Epidermal melanocyte (primary cell): ENCODE measurements around the gene POLR2A.

Experiments used
- DNase-seq: peaks from one replicate; pipeline ENCODE4 v3.0.0; 2011; ENCODE audit warnings: low spot score; ENCODE audit not compliant: insufficient read length

The POLR2A gene

DNA sequence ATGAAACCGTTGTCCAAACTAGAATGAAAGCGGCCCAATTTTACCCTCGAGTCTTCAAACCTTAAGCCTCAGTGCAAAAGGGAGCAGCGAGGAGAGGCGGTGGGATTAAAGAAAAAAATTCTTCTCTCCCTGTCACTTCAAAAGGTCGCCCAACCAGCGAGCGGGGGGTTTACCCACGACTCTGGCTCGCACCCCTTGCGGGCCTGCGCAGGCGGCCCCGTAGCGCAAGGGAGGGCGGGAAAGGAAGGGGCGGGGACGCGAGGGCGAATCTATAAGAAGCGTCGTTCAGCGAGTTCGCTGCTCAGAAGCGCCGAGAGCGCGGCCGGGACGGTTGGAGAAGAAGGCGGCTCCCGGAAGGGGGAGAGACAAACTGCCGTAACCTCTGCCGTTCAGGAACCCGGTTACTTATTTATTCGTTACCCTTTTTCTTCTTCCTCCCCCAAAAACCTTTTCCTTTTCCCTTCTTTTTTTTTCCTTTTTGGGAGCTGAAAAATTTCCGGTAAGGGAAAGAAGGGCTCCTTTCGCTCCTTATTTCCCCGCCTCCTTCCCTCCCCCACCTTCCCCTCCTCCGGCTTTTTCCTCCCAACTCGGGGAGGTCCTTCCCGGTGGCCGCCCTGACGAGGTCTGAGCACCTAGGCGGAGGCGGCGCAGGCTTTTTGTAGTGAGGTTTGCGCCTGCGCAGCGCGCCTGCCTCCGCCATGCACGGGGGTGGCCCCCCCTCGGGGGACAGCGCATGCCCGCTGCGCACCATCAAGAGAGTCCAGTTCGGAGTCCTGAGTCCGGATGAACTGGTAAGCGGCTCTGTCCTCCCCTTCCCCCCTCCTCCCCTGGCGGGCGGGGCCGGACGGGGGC is at the start of gene POLR2A:
TSS of gene POLR2A (plus strand) at position 300 of the 852 bp plus-strand sequence.
- DNase-seq: peak; percentile 95

DNA sequence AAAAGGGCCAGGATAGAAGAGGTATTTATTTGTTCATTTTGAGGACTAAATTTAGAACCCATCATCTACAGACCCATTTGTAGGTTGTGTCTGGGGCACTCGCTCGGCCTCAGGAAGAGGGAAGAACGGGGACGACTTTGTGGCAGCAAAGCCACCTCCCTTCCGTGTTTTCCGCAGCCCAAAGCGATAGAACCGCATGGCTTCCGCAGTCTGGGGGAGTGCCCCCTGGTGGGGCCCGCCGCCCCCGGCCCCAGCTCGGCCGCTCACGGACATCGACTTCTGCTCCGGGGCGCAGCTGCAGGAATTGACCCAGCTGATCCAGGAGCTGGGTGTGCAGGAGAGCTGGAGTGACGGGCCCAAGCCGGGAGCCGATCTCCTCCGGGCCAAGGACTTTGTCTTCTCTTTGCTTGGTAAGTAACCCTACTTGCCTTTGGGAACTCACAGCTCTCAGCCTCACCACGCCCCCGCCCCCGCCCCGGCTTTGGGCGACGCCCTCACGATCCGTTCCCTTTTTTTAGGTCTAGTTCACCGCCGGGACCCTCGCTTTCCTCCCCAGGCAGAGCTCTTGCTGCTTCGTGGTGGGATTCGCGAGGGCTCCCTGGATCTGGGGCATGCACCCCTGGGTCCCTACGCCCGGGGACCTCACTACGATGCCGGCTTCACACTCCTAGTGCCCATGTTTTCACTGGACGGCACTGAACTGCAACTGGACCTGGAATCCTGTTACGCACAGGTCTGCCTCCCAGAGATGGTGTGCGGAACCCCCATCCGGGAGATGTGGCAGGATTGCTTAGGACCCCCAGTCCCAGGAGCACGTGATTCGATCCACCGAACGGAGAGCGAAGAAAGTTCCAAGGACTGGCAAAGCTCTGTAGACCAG is 48.2 kb upstream of the POLR2A start:
- DNase-seq: no peak

DNA sequence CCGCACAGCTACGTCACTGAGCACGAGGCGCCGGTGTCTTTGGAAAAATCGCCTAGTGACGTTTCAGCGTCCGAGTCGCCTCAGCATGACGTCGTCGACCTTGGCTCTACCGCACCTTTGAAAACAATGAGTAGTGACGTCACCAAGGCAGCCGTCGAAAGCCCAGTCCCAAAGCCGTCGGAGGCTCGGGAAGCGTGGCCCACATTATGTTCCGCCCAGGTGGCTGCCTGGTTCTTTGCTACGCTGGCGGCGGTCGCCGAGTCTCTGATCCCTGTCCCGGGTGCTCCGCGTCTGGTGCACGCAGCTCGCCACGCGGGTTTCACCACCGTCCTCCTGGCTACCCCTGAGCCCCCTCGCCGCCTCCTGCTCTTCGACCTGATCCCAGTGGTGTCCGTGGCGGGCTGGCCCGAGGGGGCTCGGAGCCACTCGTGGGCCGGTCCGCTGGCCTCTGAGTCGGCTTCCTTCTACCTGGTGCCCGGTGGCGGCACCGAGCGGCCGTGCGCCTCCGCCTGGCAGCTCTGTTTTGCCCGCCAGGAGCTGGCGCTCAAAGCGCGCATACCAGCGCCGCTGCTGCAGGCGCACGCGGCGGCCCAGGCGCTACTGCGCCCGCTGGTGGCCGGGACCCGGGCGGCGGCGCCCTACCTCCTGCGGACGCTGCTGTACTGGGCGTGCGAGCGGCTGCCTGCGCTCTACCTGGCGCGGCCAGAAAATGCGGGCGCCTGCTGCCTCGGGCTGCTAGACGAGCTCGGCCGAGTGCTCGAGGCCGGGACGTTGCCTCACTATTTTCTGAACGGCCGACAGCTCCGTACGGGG is 47.4 kb upstream of the POLR2A start:
- DNase-seq: no peak

DNA sequence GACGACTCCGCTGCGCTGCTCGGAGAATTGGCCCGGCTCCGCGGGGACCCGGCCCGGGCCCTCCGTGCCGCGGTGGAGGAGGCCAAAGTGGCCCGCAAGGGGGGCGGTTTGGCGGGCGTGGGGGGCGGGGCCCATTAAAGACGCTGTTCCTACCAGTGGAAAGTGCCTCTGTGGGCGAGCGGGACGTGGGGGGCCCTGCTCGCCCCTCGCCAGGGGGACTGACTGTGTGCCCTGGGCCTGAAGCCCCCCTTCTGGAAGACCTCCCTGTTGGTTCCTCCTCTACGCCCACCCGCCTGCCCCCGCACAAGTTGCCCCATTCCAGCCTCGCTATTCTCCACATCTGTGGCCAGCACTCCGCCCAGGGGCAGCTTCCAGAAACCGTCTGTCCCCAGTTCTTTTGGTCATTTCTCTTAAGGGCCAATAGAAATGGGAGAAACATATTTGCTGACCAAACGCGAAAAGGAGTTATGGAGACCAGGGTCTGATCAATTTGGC is 46.8 kb upstream of the POLR2A start:
- no peak for DNase-seq

DNA sequence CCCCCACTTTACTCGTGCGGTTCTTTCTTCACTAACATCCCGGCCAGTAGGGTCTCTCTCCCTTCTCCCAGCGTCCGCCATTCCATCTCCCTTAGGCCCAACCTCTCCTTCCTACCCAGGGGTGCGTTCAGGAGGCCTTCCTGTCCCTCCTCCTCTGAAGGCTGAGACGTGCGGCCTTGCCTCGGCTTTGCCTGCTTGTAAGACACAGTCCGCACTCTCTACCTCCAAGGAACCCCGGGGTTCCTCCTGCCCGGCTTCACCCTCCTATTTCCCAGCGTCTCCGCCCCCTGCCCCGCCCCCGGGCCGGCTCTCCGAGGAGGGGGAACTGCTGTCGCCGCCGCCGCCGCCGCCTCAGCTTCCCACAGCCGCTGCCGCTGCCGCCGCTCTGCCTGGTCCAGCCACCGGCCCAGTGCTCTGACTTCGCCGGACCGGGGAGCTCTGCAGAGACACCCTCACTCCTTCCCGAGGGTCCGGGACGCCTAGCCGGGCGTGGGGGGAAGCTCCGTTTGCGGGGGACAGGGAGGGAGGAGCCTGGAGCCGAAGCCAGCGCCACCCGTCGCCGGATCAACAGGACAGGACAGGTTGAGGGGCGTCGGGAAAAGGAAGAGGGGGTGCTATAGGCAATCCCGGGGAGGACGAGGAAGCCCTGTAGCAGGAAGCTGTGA is 46.1 kb upstream of the POLR2A start:
- DNase-seq: no peak

DNA sequence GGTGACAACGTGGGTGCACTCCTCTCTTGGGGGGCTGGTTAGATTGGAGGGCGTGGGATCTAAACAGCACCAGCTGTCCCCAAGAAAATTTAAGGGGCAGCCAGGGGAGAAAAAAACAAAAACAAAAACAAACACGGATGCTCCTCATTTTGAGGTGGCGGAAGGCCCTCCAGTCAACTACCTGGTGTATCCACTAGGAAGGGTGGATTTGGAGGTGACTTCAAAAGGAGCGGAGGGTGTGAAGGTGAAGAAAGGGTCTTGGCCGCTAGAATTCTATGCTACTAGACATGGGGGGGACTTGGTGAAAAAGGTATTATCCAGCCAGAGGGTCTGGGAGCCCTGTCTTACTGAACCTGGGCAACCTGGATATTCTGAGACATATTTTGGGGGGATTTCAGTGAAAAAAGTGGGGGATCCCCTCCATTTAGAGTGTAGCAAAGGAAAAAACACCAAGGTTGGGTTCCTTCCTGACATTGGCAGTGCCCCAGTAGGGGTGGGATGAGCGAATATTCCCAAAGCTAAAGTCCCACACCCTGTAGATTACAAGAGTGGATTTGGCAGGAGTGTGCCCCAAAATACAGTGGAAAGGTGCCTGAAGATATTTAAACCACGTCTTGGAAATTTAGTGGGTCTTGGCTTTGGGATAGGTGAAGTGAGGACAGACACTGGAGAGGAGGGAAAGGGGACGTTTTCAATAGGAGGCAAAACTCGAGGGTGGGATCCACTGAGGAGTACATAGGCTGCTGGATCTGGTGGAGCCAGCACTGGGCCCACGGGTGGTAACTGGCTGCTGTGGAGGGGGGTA is 45.3 kb upstream of the POLR2A start:
- DNase-seq: no peak

DNA sequence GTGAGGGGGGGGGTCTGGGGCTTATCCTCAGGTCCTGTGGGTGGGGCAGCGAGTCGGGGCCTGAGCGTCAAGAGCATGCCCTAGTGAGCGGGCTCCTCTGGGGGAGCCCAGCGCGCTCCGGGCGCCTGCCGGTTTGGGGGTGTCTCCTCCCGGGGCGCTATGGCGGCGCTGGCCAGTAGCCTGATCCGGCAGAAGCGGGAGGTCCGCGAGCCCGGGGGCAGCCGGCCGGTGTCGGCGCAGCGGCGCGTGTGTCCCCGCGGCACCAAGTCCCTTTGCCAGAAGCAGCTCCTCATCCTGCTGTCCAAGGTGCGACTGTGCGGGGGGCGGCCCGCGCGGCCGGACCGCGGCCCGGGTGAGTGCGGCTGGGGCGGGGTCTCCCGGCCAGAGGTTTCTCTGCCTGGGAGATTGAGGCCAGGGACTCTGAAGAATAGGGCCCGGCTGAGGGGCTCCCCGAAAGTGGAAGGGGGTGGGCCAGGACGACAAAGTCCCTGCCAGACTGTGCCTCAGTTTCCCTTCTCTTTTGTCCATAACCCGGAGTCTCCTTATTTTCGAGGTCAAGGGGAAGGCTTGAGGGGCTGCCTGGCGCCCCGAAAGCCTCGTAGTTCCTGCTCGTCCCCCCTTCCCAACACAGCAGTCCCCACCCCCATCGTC is 44.6 kb upstream of the POLR2A start, which contains the start of gene FGF11:
TSS of gene FGF11 (plus strand) at position 51 of the 651 bp plus-strand sequence. CDS start at position 160, 109 bp downstream.
- no peak for DNase-seq

DNA sequence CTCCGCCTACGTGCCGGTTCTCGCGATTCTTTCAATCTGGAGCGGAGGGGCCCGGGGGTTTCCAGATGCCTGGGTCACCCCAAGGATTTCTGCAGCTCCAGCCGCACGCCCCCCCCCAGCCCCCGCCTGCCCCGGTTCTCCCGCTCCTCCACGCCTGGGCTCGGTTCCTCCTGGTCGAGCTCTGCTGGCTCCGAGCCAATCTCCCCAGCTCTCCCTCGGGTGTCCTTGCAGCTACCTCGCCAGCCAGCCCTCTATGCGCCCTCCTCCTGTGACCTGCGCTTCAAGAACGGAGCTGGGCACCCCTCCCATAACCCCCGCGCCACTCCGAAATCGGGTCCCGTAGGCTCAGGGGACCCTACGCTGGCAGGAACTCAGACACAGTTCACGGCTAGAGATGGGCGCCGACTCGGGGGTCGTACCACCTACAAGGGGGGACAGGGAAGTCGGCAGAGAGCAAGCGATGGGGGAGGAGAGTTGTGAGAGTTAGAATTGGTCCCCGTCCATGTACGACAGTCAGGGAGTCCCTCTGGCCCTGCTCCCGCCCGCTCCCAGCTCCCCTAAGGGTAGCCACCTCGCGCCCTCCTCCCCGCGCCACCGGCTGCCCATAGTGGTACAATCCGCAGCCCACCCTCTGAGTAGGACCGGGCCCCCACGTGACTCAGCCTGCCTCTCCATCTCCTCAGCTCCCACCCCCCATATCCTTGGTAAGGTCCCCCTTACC is 43.9 kb upstream of the POLR2A start:
- no peak for DNase-seq

DNA sequence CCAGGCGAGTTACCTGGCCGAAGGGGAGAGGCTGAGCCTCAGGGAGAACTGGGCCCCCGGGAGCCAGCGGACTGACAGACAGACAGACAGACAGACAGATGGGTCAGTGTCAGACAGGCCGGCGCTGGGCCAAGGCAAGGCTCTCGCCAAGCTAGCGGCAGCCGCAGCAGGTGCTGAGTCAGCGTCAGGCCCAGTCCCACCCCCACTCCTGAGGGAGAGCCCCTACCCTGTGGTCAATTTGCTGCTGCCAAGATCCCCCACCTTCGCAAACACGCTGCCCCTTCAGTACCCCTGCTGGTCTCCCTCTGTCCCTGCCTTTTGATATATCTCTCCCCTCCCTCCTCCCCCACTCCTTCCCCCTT is 43.4 kb upstream of the POLR2A start:
- no peak for DNase-seq

DNA sequence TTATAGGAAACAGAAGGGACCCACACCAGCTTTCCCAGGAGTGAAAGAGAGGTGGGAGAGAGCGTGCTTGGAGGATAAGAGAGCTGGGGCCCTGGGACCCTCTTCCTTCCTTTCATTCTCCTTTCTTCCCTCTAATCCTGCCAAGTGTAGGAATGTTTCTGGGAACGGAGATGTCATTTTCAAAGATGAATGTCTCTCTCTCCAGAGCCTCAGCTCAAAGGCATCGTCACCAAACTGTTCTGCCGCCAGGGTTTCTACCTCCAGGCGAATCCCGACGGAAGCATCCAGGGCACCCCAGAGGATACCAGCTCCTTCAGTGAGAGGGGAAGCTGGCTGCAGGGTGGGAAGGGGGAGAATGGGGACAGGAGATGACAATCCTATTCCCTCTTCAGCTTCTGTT is 42.9 kb upstream of the POLR2A start:
- no peak for DNase-seq

DNA sequence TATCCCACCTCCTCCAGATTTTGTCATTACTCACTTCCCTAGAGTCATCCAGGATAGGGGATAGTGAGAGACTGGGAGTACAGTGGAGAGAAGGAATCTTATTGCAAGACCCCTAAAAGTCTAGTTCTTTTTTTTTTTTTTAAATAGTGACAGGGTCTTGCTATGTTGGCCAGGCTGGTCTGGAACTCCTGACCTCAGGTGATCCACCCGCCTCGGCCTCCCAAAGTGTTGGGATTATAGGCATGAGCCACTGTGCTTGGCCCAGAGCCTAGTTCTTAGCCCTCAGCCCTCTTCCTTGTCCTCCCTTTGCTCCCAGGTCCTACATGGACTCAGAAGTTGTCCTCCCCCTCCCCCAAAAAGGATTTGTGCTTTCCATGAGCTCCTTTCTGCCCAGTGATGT is 42.0 kb upstream of the POLR2A start:
- DNase-seq: no peak

DNA sequence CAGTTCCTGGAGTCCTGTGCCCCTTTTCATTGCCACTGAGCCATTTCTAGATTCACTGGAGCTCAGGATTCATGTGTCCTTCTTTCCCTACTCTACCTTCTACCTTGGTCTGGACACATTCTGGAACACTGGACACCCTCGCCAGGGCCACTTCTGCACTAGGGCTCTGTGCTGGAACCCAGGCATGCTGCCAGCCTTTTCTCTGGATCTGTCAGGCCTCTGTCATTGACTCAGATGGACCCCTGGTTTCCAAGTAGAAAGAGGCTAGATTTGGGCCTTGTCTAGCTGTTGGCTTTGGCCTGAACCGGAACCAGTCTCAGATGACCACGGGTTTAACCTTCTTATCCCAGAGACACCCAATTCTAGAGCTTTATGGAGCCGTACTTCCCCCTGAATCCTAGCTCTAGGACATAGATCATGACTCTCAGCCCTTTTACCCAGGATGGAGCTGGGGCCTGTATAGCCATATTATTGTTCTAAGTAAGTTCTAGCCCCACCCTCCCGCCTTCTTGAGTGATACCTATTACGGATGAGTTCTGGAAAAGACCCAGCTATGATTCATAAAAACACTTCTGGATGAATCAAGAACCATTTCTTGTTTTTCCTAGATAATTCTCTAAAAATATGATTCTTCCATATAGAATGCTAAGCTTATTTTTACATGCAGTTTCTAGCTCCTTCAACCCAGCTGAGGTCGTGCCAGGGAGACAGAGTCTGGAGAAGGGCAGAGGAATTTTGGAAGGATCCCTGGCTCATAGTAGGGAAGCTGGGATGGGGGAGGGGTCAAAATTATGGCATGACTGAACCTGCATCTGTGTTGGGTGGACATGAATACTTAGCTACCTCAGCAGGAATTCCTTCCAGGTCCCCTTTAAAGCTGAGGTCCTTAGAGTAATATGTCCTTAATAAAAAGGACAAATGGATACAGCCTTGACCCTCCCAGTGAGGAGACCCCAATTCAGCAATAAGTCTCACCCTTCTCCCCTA is 40.4 kb upstream of the POLR2A start:
- DNase-seq: no peak

DNA sequence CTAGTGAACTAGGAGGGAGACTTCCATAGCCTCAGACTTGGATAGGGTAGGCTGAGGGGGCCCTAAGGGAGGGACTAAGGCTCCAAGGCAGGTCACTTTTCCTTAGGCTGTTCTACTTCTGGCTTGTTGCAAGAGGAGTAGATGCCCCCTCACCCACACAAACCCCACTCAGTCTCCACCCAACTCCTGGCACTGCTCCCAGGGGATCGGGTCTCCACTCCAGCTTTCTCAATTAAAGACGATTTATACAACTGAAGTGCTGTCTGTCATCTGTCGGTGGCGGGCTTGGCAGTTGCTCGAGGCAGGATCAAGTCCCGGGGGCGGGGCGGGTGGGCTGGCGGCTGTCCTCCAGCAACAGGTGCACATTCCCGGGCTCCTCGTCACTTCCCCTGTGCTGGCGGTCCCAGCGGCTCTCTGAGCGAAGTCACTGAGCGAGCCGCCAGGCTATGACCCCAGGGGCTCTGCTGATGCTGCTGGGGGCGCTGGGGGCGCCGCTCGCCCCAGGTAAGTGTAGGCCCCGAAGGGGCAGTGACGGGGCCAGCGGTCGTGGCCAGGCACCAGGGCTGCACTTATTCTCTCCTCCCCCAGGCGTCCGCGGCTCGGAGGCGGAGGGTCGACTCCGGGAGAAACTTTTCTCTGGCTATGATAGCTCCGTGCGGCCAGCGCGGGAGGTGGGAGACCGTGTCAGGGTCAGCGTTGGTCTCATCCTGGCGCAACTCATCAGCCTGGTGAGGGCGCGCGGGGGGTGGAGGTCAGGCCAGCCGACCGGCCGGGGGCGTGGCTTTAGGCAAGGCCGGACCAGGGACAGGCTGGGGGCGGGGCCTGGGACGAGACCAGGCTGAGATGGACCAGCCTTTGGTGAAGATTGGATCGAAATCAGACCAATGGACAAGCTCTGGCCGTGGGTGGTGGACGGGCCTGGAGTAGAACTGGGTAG is 39.2 kb upstream of the POLR2A start, which contains the start of gene CHRNB1:
TSS of gene CHRNB1 (plus strand) at position 380 of the 937 bp plus-strand sequence. CDS start at position 447, 67 bp downstream.
- DNase-seq: peak; percentile 70

DNA sequence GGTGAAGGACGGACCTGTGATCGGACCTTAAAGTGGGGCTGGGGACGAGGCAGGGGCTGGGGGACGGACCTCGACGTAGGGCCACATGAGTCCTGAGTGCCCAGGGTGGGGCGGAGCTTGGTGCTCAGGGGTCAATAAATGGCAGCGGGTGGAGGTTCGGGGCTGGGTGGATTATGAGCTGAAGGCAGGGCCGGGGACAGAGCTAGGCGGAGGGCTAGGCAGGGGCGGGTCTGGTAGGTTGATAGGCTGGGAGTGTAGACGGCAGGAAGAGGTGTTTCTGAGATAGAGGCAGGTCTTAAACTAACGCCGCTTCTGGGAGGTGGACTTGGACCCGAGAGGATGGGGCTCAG is 38.6 kb upstream of the POLR2A start:
- DNase-seq: no peak

DNA sequence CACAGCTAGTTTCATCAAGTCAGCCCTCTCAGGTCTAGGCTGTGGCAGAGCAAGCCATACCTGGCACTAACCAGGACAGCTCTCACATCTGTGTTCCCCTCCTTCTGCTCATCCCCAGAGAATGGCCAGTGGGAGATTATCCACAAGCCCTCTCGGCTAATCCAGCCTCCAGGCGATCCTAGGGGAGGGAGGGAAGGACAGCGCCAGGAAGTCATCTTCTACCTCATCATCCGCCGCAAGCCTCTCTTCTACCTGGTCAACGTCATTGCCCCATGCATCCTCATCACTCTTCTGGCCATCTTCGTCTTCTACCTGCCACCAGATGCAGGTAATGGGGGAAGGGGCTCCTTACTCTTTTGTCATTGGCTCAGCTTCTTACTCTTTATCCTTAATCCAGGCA is 35.7 kb upstream of the POLR2A start:
- no peak for DNase-seq

DNA sequence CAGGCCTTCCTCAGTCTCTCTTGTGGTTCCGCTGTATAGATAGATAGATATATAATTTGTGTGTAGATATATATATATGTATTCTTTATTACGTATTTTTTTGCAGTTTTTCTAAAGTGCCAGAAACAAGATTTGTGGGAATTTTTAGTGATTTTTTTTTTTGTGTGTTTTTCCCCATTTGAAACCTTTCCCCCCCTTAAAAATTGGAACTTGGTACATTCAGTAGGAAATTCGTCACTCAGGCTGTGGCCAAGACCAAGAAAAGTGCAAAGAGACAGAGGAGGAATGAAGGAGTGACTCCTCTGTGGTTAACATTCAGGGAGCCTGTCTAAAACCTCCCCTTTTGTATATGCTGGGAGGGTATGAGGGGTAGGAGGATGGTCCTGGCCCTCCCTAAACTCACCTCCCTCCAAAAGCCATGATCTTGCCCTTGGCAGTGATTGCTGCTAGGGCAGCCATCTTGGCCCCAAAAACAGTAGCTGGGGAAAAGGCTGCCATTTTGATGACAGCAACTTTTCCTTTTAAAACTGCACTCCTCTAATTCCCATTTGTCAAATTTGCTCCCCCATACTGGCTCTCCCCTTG is 24.1 kb upstream of the POLR2A start:
- DNase-seq: peak; percentile 14
